Neural cell (in vitro differentiated cells): Measurements from ENCODE around the gene NOD1.

Experiments used
- EZH2 ChIP-seq: fragments of 200-600, 300-800 bp; shearing (Covaris generic), sonication (generic); IDR thresholded peaks from 2 replicates; pipeline ENCODE4 v1.6.1; 2014; ENCODE audit warnings: antibody characterized with exemption, low read length, borderline replicate concordance, mild to moderate bottlenecking; ENCODE audit not compliant: insufficient read depth, poor library complexity, severe bottlenecking
- MXI1 ChIP-seq: fragments of 450-650 bp; conservative IDR thresholded peaks from 2 replicates; pipeline ENCODE4 v1.6.1; 2014; ENCODE audit warnings: antibody characterized with exemption, mild to moderate bottlenecking; ENCODE audit not compliant: poor library complexity, severe bottlenecking
- POLR2AphosphoS5 ChIP-seq: IDR thresholded peaks from 2 replicates; pipeline ENCODE4 v1.6.1; 2012
- RAD21 ChIP-seq: fragments of 450-650 bp; conservative IDR thresholded peaks from 2 replicates; pipeline ENCODE4 v1.6.1; 2014; ENCODE audit warnings: antibody characterized with exemption, mild to moderate bottlenecking, moderate library complexity
- TAF1 ChIP-seq: IDR thresholded peaks from 2 replicates; pipeline ENCODE4 v1.6.1; 2012; ENCODE audit warnings: low read depth
- TF ChIP-seq, protein P1 (sequence below): fragments of 450-650 bp; IDR thresholded peaks from 2 replicates; pipeline ENCODE4 v1.5.1; 2014; ENCODE audit warnings: antibody characterized with exemption, mild to moderate bottlenecking, moderate library complexity; ENCODE audit not compliant: poor library complexity, severe bottlenecking

GRCh38 chr7:30403477-30403876 is 75.1 kb downstream of the NOD1 start:
- TF ChIP-seq, protein P1, sequence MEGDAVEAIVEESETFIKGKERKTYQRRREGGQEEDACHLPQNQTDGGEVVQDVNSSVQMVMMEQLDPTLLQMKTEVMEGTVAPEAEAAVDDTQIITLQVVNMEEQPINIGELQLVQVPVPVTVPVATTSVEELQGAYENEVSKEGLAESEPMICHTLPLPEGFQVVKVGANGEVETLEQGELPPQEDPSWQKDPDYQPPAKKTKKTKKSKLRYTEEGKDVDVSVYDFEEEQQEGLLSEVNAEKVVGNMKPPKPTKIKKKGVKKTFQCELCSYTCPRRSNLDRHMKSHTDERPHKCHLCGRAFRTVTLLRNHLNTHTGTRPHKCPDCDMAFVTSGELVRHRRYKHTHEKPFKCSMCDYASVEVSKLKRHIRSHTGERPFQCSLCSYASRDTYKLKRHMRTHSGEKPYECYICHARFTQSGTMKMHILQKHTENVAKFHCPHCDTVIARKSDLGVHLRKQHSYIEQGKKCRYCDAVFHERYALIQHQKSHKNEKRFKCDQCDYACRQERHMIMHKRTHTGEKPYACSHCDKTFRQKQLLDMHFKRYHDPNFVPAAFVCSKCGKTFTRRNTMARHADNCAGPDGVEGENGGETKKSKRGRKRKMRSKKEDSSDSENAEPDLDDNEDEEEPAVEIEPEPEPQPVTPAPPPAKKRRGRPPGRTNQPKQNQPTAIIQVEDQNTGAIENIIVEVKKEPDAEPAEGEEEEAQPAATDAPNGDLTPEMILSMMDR, result no peak
- TF ChIP-seq POLR2AphosphoS5 (no peak), RAD21 (no peak), MXI1 (no peak), EZH2 (no peak), TAF1 (no peak)
